Suprapubic skin (tissue), 3 donors: ENCODE data around the gene RNF182.
"Not testable (repeated sequence)": the region's sequence is repeated elsewhere in the genome, so short reads cannot be mapped to it uniquely, and the experiment has no call there.

Experiments used
- POLR2AphosphoS5 ChIP-seq, 3 donors: sonication (generic); formaldehyde crosslinking; IDR thresholded peaks; one replicate each; pipeline ENCODE4 v1.6.1; 2017; ENCODE audit warnings: antibody characterized with exemption in 3 of 3
- TF ChIP-seq, protein P1 (sequence below), 2 donors: fragments of 200-600 bp in 1 of 2; fragments of 450-650 bp in 1 of 2; sonication (generic) in 1 of 2; IDR thresholded peaks; one replicate each; pipeline ENCODE4 v1.5.1; 2016 to 2019; ENCODE audit warnings: antibody characterized with exemption in 2 of 2, mild to moderate bottlenecking in 1 of 2, moderate library complexity in 1 of 2

DNA sequence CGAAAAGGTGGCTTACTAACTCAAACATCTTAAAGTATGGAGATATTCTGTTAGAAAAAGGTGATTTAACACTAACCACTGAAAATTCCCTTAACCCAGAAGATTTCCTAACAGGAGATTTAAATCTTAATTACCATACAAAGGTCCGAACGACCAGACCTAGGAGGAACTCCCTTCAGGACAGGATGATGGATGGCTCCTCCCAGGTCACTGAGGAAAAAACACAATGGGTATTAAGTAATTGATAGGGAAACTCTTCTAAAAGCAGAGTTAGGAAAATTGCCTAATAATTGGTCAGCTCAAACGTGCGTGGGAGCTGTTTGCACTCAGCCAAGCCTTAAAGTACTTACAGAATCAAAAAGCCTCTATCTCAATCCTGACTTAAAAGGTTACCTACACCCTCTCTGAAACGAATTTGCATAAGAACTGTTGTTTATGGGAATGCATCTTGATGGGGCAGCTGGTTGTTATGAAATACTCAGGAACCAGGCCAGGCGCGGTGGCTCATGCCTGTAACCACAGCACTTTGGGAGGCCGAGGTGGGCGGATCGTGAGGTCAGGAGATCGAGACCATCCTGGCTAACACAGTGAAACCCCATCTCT lies 44.6 kb upstream of the RNF182 start:
- TF ChIP-seq POLR2AphosphoS5 (IDR thresholded peaks at IDR 0.05): not testable (repeated sequence)
- TF ChIP-seq, protein P1, sequence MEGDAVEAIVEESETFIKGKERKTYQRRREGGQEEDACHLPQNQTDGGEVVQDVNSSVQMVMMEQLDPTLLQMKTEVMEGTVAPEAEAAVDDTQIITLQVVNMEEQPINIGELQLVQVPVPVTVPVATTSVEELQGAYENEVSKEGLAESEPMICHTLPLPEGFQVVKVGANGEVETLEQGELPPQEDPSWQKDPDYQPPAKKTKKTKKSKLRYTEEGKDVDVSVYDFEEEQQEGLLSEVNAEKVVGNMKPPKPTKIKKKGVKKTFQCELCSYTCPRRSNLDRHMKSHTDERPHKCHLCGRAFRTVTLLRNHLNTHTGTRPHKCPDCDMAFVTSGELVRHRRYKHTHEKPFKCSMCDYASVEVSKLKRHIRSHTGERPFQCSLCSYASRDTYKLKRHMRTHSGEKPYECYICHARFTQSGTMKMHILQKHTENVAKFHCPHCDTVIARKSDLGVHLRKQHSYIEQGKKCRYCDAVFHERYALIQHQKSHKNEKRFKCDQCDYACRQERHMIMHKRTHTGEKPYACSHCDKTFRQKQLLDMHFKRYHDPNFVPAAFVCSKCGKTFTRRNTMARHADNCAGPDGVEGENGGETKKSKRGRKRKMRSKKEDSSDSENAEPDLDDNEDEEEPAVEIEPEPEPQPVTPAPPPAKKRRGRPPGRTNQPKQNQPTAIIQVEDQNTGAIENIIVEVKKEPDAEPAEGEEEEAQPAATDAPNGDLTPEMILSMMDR (IDR thresholded peaks at IDR 0.05): not testable (repeated sequence)
